ENCODE data around the gene TMEM132D. TPM values are rescaled to one million over a fixed set of nuclear protein-coding genes. Genes with fewer than 3 reads are reported as not detected.

The TMEM132D gene
- total RNA-seq, 1 donor = not detected

DNA sequence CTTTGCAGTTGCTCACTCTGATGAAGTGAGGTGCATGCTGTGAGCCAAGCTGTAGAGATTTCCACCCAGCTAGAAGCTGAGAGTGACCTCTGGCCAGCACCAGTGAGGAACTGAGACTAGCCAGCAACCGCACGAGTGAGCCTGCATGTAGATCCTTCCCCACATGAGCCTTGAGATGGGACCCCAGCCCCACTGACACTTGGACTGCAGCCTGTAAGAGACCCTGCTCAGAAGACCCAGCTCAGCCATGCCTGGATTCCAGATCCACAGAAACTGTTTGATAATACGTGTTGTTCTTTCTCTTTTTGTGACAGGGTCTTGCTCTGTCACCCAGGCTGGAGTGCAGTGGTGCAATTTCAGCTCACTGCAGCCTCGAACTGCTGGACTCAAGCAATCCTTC, 821.4 kb downstream of the TMEM132D start:
- TF ChIP-seq, protein P1, sequence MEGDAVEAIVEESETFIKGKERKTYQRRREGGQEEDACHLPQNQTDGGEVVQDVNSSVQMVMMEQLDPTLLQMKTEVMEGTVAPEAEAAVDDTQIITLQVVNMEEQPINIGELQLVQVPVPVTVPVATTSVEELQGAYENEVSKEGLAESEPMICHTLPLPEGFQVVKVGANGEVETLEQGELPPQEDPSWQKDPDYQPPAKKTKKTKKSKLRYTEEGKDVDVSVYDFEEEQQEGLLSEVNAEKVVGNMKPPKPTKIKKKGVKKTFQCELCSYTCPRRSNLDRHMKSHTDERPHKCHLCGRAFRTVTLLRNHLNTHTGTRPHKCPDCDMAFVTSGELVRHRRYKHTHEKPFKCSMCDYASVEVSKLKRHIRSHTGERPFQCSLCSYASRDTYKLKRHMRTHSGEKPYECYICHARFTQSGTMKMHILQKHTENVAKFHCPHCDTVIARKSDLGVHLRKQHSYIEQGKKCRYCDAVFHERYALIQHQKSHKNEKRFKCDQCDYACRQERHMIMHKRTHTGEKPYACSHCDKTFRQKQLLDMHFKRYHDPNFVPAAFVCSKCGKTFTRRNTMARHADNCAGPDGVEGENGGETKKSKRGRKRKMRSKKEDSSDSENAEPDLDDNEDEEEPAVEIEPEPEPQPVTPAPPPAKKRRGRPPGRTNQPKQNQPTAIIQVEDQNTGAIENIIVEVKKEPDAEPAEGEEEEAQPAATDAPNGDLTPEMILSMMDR (IDR thresholded peaks at IDR 0.05; ENCODE audit: extremely low read depth, low read depth, low read length) = no peak
- peaks cover 3% of the 10 kb centered on the region for H3K9me3 ChIP-seq (ENCODE audit: low read depth, low read length)

DNA sequence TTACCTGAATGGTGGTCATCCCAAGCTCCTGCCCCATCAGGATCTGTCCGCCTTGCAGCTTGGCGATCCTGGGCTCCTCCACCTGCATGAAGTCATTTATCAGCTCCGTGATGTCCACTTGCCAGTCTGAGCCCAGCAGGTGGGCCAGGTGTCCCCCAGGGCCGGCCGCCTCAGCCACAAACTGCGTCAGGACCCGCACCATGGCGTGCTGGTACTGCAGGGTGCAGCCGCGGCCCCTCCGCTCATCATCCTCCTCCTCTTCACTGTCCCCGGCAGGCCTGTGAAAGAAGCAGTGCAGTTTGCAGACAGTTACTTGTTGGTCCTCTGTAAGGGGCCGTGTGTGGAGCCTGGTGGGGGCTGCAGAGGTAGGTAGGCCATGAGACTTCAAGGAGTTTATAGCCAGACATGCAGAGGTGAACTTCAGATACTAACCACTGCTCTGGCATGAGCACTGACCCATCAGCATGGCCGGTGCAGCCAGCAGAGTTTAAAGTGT, 822.0 kb downstream of the TMEM132D start:
- no peaks in the 10 kb centered on the region for H3K4me1 ChIP-seq (ENCODE audit: insufficient read depth, low read length)
- H3K4me3 ChIP-seq (ENCODE audit: insufficient read depth, low read length) = no peak overlapping the region
- TF ChIP-seq, protein P1 (IDR thresholded peaks at IDR 0.05; ENCODE audit: extremely low read depth, low read depth, low read length) = no peak
- no peaks in the 10 kb centered on the region for H3K27me3 ChIP-seq (ENCODE audit: insufficient read depth, low read length)
- no peaks in the 10 kb centered on the region for H3K79me2 ChIP-seq (ENCODE audit: insufficient read depth, low read length)
- H3K27ac ChIP-seq (ENCODE audit: low read depth, low read length) = no peak overlapping the region
- no peak overlapping the region for H2AFZ ChIP-seq (ENCODE audit: low read length)
- no peaks in the 10 kb centered on the region for H4K20me1 ChIP-seq (ENCODE audit: insufficient read depth, low read length)
- no peaks in the 10 kb centered on the region for H3K36me3 ChIP-seq (ENCODE audit: insufficient read depth, low read length)
- peaks cover 3% of the 10 kb centered on the region for H3K9me3 ChIP-seq (ENCODE audit: low read depth, low read length)
- no peak overlapping the region for H3K4me2 ChIP-seq (ENCODE audit: insufficient read depth, low read length)
- no peak for DNase-seq (ENCODE audit: insufficient read length, low spot score, missing footprints)

More for the DNA sequence above, 821.4 kb downstream of the TMEM132D start:
- Histone ChIP-seq H3K4me2 (ENCODE audit: insufficient read depth, low read length) (no peak overlapping the region), H3K4me1 (ENCODE audit: insufficient read depth, low read length) (no peaks in the 10 kb centered on the region), H3K36me3 (ENCODE audit: insufficient read depth, low read length) (no peaks in the 10 kb centered on the region), H2AFZ (ENCODE audit: low read length) (no peak overlapping the region), H3K27me3 (ENCODE audit: insufficient read depth, low read length) (no peaks in the 10 kb centered on the region), H4K20me1 (ENCODE audit: insufficient read depth, low read length) (no peaks in the 10 kb centered on the region), H3K27ac (ENCODE audit: low read depth, low read length) (no peak overlapping the region), H3K79me2 (ENCODE audit: insufficient read depth, low read length) (no peaks in the 10 kb centered on the region), H3K4me3 (ENCODE audit: insufficient read depth, low read length) (no peak overlapping the region)
- DNase-seq (ENCODE audit: insufficient read length, low spot score, missing footprints) = no peak

DNA sequence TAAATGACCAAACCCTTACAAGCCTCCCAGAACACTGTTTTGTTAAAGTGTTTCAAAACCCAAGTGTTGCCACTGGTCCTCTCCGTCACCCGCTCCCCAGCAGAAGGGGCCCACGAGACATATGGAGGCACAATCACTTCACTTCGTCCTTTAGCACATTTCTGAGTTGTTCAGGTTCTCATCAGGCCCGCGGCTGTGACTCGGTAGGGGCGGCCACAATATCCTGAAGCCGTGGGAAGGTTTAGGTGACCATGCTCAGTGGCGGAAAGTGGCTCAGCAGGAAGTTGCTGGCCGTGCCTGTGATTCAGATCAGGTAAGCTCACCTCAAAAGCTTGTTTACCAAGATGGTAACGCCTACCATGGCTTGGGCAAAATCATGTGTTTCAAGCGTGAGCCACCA, 823.0 kb downstream of the TMEM132D start:
- TF ChIP-seq, protein P1 (IDR thresholded peaks at IDR 0.05; ENCODE audit: extremely low read depth, low read depth, low read length) = no peak
- Histone ChIP-seq H3K27ac (ENCODE audit: low read depth, low read length) (no peak overlapping the region), H3K4me3 (ENCODE audit: insufficient read depth, low read length) (no peak overlapping the region), H3K36me3 (ENCODE audit: insufficient read depth, low read length) (no peaks in the 10 kb centered on the region), H2AFZ (ENCODE audit: low read length) (no peak overlapping the region), H3K4me1 (ENCODE audit: insufficient read depth, low read length) (no peaks in the 10 kb centered on the region), H4K20me1 (ENCODE audit: insufficient read depth, low read length) (no peaks in the 10 kb centered on the region), H3K27me3 (ENCODE audit: insufficient read depth, low read length) (no peaks in the 10 kb centered on the region), H3K79me2 (ENCODE audit: insufficient read depth, low read length) (no peaks in the 10 kb centered on the region), H3K9me3 (ENCODE audit: low read depth, low read length) (peaks cover 3% of the 10 kb centered on the region), H3K4me2 (ENCODE audit: insufficient read depth, low read length) (no peak overlapping the region)
- no peak for DNase-seq (ENCODE audit: insufficient read length, low spot score, missing footprints)

DNA sequence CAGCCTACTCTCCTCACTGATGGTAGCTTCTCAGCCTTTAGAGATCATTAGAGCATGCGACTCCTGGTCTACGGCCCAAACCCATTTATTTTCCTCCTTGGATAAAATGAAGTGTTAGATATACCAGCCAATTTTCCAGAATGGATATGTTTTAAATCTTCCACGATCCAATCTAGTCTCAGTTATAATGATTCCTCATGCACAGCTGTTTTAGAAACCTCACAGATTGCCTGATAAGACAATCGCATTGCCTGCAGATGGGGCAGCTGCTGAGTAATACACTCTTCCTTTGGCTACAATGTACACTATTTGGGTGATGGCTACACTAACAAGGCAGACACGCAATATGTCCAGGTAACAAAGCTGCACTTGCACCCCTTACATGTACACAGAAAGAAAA, 823.4 kb downstream of the TMEM132D start:
- DNase-seq (ENCODE audit: insufficient read length, low spot score, missing footprints) = no peak
- Histone ChIP-seq H3K4me2 (ENCODE audit: insufficient read depth, low read length) (no peak overlapping the region), H3K4me3 (ENCODE audit: insufficient read depth, low read length) (no peak overlapping the region), H2AFZ (ENCODE audit: low read length) (no peak overlapping the region), H3K27me3 (ENCODE audit: insufficient read depth, low read length) (no peaks in the 10 kb centered on the region), H3K27ac (ENCODE audit: low read depth, low read length) (no peak overlapping the region), H4K20me1 (ENCODE audit: insufficient read depth, low read length) (no peaks in the 10 kb centered on the region), H3K36me3 (ENCODE audit: insufficient read depth, low read length) (no peaks in the 10 kb centered on the region), H3K9me3 (ENCODE audit: low read depth, low read length) (peaks cover 3% of the 10 kb centered on the region), H3K4me1 (ENCODE audit: insufficient read depth, low read length) (no peaks in the 10 kb centered on the region), H3K79me2 (ENCODE audit: insufficient read depth, low read length) (no peaks in the 10 kb centered on the region)
- TF ChIP-seq, protein P1 (IDR thresholded peaks at IDR 0.05; ENCODE audit: extremely low read depth, low read depth, low read length) = no peak

Measured in osteoblast (primary cell).